SKM-1 treated with dmso at 0.1 percent for 144 hours (cell line): ENCODE results near the gene HTR3B.
"Not testable (repeated sequence)": the region's sequence is repeated elsewhere in the genome, so short reads cannot be mapped to it uniquely, and the experiment has no call there.

ENCODE experiments used
- DNase-seq: peaks from one replicate; lab custom pipeline; 2025; ENCODE audit not compliant: unreplicated experiment; lab: John Stamatoyannopoulos, UW

Gene HTR3B

DNA sequence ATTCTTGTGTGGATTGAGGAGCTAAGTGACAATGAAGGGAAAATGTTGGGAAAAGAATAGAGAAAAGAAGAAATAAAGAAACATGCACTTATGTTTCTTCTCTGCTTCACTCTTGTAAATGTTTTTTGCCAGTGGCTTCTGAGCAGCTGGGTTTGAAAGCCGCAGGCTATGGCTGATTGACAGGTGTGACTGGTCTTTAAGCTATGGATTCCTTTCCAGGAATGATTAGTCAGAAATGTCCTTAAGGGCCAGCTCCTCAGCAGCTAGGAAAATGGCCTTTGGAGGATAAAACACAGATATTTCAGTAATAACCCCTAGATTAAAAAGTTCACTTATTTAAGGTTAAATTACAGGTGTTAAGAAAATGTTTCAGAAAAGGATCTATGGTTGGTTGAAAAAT, 22.7 kb upstream of the HTR3B start:
- no peak for DNase-seq

DNA sequence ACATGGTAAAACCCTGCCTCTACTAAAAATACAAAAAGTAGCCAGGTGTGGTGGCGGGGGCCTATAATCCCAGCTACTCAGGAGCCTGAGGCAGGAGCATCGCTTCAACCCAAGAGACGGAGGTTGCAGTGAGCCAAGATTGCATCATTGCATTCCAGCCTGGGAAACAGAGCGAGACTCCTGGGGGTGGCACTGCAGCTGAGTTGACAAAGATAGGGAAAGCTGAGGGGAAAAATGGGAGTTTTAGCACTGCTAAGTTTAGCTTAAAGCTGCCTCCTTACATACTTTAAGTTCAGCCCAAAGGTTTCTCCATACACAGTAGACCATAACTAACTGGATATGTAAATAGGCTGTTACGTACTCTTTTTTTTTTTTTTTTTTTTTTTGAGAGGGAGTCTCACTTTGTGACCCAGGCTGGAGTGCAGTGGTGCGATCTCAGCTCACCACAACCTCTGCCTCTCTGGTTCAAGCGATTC, 20.2 kb upstream of the HTR3B start:
- no peak for DNase-seq

DNA sequence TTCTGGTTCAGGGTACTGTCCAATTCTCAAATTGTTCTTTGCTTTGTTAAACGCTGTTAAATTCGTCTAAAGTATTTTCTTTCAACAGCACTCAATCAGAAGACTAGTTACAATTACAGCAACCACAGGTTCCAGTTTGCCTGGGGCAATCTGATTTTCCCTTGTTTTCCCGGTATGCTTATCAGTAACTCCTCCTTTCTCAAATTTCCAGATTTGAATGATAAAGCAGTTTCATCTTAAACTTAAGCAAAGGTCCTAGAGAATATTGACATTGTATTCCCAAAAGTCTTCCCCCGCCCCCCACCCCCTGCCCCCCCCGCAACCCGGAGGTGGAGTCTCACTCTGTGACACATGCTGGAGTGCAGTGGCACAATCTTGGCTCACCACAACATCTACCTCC, 18.7 kb upstream of the HTR3B start:
- DNase-seq = no peak

DNA sequence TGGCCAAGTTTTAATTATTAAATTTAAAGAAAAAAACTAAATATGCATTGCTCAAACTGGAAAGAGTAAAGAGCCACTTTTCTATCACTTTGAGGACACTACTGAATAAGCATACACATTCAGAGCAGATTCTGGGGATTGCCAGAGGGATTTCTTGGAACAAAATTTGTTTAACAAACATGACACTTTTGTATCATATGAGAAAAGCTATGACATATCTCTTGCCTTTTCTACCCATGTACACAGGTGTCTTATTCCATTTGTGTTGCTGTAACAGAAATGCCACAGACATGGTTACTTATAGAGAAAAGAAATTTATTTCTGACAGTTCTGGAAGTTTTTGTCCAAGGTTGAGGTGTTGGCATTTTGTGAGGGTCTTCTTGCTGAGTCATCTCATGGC, 15.7 kb upstream of the HTR3B start:
- no peak for DNase-seq

DNA sequence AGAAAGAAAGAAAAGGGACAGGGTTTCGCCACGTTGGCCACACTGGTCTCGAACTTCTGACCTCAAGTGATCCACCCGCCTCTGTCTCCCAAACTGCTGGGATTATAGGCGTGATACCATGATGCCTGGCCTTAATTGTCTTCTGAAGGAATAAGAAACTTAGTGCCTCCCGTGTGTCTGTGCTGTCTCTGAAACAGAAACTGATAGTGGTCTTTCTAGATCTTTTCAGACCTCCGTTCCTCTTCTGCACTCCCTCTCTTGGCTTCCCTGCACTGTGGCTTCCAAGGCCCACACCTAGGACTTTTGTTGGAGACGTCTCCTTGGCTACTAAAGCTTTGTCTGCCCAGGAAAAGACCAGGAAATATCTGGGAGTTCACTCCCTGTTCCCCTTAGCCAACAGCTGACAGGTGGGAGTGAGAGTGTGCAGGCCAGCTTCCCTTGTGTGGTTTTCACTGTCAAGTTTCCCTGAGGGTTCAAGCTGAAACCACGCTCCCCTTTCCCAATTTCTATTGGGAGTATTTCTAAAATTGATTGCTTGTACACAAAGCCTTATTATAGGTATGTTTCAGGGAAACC, 10.1 kb upstream of the HTR3B start:
- no peak for DNase-seq

DNA sequence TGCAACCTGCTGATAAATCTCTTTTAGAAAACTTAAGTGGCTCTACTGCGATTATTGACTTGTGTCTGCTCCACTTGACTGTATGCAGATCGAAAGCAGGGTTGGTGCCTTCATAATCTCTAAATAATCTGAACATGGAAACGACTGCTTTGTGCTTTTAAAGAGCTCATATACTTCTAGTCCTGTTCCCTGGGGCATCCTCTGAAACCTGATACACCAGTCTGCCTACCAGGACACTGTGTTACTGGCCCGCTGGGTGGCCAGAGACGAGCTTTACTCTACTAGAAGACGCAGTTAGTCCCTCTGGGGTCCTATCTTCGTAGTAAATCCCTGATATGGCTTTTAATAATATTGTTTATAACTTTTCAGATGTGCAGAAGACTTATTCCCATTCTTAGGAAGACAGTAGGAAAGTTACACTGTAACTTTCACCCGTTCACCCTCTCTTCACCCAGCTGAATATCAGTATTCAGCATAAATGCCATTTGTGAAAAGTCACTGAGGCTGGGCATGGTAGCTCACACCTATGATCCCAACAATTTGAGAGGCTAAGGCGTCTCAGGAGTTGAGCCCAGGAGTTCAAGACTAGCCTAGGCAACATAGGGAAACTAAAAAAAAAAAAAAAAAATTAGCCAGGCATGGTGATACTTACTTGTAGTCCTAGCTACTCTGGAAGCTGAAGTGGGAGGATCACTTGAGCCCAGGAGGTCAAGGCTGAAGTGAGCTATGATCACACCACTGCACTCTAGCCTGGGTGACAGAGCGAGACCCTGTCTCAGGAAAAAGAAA, 9.0 kb upstream of the HTR3B start:
- no peak for DNase-seq

DNA sequence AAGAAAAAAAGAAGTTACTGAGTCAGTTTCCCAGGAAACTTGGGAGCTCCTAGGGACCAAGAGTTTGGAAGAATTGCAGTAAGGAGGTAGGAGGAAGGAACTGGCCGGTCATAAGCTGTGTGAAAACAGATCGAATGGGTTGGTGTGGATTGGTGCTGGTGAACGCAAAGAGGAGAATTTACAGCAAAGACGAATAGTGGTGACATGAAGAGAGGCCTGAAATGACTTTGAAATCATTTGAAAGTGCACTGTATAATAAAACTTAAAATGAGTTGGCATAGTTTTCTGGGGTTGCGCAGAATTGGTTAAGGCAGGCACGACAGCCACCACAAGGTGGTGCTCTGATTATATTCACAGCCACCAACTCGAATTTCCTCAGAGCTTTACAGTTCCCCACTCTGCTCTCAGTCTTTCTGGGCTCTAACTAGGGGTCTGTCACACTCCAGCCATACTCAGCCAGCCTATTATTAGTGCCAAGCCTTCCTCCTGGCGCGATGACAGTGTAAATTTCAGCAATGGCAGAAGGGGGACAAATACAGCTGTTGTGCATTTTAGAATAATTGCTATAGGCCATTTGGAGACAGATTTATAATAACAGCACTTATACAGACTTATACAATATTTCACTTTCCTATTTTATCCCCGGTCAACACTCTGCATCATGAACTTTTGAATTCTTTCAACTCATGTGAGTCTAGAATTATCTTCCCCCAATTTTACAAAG, 8.3 kb upstream of the HTR3B start:
- DNase-seq = peak; percentile 40

DNA sequence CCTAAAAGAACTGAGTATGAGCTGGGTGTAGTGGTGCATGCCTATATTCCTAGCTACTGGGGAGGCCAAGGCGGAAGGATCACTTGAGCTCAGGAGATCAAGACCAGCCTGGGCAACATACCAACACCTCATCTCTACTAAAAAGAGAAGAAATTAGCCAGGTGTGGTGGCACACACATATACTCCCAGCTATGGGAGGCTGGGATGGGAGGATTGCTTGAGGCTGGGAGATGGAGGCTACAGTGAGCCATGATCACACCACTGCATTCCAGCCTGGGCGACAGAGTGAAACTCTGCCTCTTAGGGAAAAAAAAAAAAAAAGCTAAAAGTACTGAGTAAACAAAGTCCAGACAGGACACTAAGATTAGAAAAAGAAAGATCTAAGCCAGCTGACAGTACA, 3.5 kb upstream of the HTR3B start:
- DNase-seq = no peak

DNA sequence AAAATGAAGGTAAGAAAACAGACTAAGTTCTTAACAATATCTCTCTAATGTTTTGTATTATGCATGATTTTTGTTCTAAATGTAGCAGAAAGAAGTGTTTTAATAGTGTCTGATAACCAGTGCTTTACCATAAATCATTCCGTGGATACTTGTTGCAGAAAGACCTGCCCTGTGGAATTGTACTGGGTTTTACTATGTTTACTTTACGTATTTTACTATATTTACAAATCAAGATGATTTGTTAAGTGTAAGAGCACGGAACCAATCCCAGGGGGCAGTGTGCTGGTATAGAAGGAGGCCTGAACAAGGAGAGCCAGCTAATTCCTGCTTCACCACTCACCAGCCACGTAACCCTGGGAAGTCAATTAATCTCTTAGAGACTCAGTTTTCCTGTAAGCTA, 1.4 kb downstream of the HTR3B start:
- DNase-seq = no peak

DNA sequence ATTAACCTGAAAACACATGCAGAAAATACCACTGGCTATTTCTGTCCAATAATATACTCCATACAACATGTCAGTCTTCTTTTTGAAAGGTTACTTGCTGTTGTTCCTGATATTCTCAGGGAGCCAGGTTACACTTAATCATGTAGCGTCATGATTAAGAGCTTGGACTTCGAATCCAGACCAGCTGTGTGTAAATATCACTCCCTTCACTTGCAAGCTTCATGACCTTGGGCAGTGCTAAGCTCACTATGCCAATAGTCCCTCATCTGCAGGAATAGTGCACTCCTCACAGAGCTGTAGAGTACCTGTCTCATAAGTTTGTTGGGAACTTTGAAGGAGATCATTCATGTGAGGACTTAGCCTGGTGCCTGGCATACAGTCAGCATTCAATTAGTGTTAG, 1.9 kb downstream of the HTR3B start:
- no peak for DNase-seq

DNA sequence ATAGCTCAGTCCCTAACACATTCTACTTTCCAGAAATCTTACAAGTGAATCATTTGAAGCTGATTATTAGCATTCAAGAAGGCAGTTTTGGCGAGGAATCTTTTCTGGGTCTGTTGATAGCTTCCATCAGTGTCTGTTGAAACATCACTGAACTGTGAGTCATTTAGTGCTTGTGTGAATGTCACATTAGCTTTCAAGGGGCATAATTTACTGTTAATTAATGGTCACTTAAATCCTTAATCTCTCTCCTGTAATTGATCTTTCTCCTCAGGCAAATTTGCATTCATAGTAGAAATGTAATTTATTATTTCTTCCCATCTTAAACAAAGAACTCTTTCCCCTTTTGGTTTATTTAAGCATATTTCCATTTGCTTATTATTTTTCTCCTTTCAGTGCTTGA, 2.6 kb downstream of the HTR3B start:
- DNase-seq = no peak

DNA sequence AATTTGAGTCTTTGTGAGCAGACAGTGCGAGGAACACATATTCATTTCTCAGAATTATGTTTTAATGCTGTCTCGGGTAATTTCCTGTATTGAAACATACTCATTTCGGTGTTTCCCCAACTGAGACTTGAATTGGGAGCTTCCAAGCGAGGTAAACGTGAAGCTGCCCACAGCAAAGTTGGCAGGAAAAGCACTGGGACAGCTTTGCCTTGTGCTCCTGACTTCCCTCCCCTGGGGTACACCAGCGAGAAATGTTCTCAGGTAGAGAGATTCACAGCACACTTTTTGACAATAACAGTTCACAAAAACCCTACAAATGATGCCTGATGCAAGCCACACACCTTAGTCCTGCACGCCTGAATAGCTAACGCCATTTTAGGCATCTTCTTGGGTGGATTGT, 3.1 kb downstream of the HTR3B start:
- no peak for DNase-seq

DNA sequence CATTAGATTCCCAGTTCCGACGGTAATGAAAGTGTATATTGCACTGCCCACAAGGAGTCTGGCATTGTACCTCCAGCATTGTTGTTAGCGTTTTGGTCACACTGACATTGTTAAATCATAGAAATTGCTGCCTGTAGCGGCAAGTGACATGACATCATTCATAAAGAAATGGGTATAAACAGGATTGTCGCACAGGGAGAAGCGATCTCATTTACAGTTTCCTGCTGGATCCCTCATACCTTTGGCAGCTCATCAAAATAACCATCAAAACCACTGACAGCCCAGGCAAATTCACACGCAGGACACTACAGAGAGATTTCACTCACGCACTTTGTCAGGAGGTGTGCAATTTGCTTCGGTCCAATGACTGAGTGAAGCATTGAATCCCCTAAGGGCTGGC, 3.5 kb downstream of the HTR3B start:
- no peak for DNase-seq

DNA sequence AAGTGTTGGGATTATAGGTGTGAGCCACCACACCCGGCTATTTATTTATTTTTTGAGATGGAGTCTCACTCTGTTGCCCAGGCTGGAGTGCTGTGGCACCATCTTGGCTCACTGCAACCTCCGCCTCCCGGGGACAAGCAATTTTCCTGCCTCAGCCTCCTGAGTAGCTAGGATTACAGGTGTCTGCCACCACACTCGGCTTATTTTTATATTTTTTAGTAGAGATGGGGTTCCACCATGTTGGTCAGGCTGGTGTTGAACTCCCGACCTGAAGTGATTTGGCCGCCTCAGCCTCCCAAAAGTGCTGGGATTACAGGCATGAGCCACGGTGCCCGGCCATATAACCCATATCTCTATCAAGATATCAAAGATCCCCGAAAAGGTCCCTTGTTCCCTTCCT, 6.9 kb downstream of the HTR3B start:
- not testable (repeated sequence) for DNase-seq

DNA sequence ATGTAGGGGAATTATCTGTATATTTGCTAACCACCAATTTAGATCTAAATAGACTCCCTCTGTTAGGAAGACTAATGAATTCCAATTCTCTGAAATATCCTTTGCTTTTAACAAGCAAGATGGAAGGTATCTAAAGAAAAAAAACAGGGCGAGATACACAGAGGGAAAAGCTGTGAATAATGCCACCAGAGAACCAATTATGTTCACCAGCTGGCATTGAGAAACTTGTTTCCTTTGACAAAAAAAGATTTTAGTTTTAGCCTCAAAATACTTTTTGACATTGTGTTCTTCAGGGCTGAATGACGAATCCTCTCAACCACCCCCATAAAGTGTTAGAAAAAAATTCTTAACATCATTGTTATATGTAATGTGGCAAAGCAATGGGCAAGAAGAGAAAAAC, 19.0 kb downstream of the HTR3B start:
- DNase-seq = no peak

DNA sequence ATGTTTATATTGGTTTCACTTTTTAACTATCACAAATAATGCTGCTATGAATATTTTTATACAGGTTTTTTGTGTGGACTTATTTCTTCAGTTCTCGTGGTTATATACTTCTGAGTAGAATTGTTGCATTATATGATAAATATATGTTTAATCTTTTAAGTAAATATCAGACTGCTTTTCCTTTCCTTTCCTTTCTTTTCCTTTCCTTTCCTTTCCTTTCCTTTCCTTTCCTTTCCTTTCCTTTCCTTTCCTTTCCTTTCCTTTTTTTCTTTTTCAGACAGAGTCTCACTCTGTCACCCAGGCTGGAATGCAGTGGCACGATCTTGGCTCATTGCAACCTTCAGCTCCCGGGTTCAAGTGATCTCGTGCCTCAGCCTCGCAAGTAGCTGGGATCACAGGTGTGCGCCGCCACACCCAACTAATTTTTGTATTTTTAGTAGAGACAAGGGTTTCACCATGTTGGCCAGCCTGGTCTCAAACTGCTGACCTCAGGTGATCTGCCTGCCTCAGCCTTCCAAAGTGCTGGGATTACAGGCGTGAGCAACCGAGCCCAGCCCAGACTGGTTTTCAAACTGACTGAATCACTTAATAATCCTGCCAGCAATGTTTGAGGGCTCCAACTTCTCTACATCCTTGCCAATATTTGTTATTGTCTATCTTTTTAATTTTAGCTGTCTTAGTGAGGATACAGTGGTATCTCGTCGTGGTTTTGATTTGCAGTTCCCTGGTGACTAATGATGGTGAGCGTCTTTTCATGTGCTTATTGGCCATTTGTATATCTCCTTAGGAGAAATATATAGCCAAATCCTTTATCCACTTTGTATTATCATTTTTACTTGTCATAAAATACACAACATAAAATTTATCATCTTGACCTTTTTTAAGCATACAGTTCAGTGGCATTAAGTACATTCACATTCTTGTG, 21.9 kb downstream of the HTR3B start:
- no peak for DNase-seq

DNA sequence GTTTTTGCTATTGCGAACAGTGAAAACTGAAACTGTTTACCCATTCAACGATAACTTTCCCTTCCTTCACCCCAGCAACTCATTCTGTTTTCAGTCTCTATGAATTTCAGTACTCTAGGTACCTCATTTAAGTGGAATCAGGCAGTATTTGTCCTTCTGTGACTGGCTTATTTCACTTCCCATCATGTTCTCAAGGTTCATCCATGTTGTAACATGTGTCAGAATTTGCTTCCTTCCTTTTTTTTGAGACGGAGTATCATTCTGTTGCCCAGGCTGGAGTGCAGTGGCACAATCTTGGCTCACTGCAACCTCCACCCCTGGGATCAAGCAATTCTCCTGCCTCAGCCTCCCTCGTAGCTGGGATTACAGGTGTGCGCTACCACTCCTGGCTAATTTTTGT, 23.7 kb downstream of the HTR3B start:
- peak; percentile 75 for DNase-seq

DNA sequence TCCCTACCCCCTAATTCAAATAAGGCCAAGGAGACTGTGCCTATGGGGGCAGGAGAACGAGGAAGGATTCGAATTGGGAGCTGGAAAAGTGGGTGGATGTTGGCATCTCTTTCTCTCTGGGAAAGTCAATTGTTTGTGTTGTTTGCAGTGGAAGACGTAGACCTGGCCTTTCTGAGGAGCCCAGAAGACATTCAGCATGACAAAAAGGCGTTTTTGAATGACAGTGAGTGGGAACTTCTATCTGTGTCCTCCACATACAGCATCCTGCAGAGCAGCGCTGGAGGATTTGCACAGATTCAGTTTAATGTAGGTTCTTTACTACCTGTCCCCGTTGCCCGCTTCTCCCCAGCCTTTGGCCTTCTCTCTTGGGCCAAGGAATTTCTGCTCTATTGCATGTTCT, 28.2 kb downstream of the HTR3B start:
- no peak for DNase-seq

DNA sequence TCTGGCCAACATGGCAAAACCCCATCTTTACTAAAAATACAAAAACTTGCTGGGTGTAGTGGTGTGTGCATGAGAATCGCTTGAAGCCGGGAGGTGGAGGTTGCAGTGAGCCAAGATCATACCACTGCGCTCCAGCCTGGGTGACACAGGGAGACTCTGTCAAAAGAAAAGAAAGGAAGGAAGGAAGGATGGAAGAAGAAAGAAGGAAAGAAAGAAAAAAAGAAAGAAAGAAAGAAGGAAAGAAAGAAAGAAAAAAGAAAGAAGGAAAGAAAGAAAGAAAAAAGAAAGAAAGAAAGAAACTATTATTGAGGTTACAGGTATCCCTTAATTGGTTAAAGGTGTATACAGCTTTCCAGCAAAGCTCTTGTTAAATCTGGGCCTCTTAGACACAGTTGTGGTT, 29.6 kb downstream of the HTR3B start:
- not testable (repeated sequence) for DNase-seq

DNA sequence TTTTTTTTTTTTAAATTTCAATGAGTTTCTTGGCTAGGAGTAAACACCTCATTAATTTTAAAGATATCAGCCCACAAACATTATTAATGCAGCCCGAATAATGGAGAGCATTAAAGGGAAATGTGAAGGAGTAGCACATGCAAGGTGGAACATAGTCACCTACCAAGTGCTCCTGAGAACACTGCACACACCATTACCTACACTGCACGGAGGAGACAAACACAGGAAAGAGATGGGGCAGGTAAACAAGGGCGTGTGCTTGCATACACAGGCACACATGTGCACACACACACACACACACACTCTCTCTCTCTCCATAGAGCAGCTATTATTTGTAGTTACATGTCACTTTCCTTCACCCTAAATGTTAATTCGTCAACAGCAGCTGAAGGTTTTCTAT, 30.2 kb downstream of the HTR3B start:
- DNase-seq = no peak

DNA sequence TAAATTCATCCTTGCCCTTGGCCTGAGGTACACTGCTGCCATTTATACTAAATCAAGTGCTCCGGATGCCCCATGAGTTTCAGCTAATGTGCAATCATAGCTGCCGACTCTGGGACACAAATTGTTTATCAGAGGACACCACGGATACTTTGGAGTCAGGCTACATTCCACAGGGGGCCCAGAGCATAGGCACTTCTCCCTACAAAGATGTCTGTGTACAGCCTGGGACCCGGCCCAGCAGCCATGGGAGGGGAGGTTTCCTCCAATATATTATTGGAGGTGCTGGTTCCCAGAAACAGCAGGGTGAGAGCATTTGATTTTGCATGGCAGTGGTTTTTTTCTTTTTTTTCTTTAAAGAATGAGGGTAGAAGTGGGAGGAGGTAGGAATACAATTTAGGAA, 31.3 kb downstream of the HTR3B start:
- no peak for DNase-seq
